ENCODE results near the gene OCA2.
"Not testable (repeated sequence)": the region's sequence is repeated elsewhere in the genome, so short reads cannot be mapped to it uniquely, and the experiment has no call there.

Gene OCA2

DNA sequence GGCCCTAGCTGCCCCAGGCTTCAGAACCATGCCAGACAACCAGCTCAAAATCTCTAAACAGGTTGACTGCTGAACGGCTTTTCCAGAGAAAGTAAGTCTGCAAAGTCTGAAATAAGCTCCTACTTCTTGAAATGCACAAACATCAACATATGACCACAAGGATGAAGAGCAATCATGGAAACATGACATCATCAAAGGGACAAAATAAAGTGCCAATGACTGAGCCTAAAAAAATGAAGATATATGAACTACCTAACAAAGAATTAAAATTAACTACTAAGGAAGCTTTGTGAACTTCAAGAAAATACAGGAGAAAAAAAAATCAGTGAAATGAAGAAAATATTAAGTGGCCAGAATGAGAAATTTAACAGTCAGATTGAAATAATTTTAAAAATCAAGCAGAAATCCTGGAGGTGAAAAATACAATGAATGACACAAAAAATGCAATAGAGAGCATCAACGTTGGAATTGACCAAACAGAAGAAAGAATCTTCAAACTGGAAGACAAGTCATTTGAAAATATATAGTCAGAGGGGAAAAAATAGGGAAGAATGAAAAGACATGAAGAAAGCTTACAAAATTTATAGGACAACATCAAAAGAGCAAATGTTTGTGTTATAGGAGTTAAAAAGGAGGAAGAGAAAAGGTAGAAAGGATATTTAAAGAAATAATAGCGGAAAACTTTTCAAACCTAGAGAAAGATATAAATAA is 364.2 kb downstream of the OCA2 start:
- no peak for DNase-seq (ENCODE audit: low read depth)
- TF ChIP-seq, protein P1, sequence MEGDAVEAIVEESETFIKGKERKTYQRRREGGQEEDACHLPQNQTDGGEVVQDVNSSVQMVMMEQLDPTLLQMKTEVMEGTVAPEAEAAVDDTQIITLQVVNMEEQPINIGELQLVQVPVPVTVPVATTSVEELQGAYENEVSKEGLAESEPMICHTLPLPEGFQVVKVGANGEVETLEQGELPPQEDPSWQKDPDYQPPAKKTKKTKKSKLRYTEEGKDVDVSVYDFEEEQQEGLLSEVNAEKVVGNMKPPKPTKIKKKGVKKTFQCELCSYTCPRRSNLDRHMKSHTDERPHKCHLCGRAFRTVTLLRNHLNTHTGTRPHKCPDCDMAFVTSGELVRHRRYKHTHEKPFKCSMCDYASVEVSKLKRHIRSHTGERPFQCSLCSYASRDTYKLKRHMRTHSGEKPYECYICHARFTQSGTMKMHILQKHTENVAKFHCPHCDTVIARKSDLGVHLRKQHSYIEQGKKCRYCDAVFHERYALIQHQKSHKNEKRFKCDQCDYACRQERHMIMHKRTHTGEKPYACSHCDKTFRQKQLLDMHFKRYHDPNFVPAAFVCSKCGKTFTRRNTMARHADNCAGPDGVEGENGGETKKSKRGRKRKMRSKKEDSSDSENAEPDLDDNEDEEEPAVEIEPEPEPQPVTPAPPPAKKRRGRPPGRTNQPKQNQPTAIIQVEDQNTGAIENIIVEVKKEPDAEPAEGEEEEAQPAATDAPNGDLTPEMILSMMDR (IDR thresholded peaks at IDR 0.05; ENCODE audit: low read length, missing control alignments), result no peak
- no peak overlapping the region for H3K4me3 ChIP-seq (replicated peaks; ENCODE audit: low read depth, low read length)

DNA sequence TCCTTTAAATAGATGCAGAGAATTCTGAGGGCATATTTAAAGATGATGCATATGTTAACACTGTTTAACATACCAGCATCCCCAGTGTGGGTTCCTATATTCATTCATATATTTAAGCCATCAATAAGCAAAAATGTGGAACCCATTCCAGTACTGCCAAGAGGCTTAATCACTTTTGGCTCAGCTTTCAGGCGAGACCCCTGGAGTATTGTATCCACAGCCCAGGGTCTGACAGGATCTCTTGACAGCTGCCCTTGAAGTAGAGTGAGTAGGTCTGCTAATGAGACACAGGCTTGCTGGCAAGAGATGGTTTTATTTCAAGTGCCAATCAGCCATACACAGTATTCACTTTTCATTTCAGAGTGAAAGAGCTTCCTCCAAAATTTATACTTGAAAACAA is 367.3 kb downstream of the OCA2 start:
- DNase-seq (ENCODE audit: low read depth), result no peak
- no peak overlapping the region for H3K4me3 ChIP-seq (replicated peaks; ENCODE audit: low read depth, low read length)
- TF ChIP-seq, protein P1 (IDR thresholded peaks at IDR 0.05; ENCODE audit: low read length, missing control alignments), result no peak

DNA sequence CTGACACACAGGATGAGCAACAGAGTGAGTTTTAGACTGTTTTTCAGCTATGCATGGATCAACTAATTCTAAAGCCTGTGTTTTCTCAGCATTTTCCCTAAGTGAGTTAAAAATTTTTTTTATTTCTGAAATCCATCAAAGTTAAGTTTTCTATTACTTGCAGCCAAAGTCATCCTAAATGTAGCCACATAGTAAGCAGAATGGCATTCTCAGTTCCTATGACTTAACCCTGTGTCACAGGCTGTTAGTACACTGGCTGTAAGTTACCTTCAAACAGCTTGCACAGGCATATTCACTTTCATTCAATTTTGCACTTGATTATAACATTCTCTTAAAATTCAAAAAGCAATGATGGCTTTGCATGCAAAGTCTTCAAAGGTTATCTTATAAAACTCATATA is 368.2 kb downstream of the OCA2 start:
- TF ChIP-seq, protein P1 (IDR thresholded peaks at IDR 0.05; ENCODE audit: low read length, missing control alignments), result no peak
- H3K4me3 ChIP-seq (replicated peaks; ENCODE audit: low read depth, low read length), result no peak overlapping the region
- DNase-seq (ENCODE audit: low read depth), result no peak

DNA sequence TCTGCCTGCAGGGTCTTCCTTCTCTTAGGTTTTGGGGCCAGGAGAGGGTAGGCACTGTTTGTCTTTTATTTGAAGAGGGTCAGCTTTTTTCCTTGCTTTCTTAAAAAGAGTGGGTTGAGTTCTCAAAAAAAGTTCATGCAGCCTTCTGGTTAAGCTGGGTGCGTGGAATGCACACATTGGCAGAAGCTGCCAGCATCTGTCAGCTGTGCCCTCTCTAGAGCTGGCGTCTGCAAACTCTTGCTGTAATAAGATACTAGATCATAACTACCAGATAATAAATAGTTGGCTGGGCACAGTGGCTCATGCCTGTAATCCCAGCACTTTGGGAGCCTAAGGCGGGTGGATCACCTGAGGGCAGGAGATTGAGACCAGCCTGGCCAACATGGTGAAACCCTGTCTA is 373.4 kb downstream of the OCA2 start:
- H3K4me3 ChIP-seq (replicated peaks; ENCODE audit: low read depth, low read length), result no peak overlapping the region
- no peak for DNase-seq (ENCODE audit: low read depth)
- TF ChIP-seq, protein P1 (IDR thresholded peaks at IDR 0.05; ENCODE audit: low read length, missing control alignments), result no peak

DNA sequence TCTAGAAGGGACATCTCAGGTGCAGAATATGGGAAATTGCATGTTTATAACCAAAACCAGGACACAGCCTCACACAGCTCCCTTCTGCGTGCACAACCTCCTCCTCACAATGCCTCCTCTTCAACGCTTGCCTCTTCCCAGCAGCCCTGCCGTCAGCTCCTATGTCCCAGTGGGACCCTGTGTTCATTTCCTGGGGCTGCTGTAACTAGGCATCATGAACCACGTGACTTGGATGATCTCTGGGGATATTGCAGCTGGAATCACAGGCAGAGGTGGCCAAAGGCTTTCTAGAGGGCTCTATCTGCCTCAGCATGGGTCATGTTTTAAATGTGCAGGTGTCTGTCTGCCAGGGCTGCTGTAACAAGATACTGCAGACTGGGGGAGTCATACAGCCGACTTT is 375.3 kb downstream of the OCA2 start:
- DNase-seq (ENCODE audit: low read depth), result no peak
- TF ChIP-seq, protein P1 (IDR thresholded peaks at IDR 0.05; ENCODE audit: low read length, missing control alignments), result no peak
- H3K4me3 ChIP-seq (replicated peaks; ENCODE audit: low read depth, low read length), result no peak overlapping the region

DNA sequence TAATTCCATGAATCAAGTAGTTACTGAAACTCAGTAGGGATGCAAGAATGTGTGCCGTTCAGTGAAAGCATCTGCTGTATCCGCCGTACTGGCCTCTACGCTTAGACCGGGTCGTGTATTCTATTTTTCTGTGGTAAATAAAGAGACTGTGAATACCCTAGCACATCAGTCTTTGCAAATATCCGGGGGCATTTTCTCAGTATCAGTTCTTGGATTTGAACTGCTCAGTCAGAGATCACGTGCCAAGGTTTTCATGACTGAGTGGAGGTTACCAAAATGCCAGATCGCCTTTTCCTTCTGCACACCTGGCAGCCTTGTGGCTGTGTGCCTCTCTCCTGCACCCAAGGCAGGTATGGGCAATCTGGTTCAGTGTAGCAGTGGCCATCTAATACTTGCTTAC is 377.0 kb downstream of the OCA2 start:
- DNase-seq (ENCODE audit: low read depth), result no peak
- no peak overlapping the region for H3K4me3 ChIP-seq (replicated peaks; ENCODE audit: low read depth, low read length)
- TF ChIP-seq, protein P1 (IDR thresholded peaks at IDR 0.05; ENCODE audit: low read length, missing control alignments), result no peak

DNA sequence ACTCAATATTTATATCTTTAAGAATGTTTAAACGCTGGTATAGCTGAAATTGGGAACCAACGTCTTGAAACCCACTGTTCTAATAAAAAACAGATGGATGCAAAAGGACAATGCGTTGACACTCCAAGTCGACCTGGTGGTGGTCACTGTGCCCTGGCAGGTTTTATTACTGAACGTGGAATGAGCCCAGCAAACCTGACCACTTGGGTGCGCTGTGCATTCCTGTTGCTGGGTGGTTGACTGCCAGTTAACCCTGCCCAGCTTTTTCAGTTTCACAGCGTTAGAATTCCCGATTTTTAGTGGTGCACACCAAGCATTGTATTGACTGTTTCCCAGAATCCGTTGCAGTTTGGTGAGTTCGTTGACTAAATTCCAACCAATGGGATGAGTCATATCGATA is 384.4 kb downstream of the OCA2 start:
- DNase-seq (ENCODE audit: low read depth), result no peak
- no peak overlapping the region for H3K4me3 ChIP-seq (replicated peaks; ENCODE audit: low read depth, low read length)
- TF ChIP-seq, protein P1 (IDR thresholded peaks at IDR 0.05; ENCODE audit: low read length, missing control alignments), result no peak

DNA sequence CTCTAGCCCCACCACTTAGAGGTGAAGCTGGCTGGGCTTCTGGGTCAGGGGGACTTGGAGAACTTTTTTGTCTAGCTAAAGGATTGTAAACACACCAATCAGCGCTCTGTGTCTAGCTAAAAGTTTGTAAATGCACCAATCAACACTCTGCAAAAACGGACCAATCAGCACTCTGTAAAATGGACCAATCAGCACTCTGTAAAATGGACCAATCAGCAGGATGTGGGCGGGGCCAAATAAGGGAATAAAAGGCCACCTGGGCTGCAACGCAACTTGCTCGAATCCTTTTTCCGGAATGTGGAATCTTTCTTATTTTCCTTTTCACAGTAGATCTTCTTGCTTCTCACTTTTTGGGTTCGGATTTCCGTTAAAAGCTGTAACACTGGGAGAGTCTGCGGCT is 385.3 kb downstream of the OCA2 start:
- DNase-seq (ENCODE audit: low read depth), result not testable (repeated sequence)

More for the DNA sequence above, 385.3 kb downstream of the OCA2 start:
- not testable (repeated sequence) for H3K4me3 ChIP-seq (replicated peaks; ENCODE audit: low read depth, low read length)

All from fibroblast of pulmonary artery (primary cell).